SW 1271 (cell line): Measurements from ENCODE around the gene TREML4.

Experiments
- DNase-seq, 2 experiments: peaks; one replicate each; lab custom pipeline; 2025; lab: John Stamatoyannopoulos, UW

TREML4 gene

GRCh38 chr6:41252401-41253169 is 24.4 kb downstream of the TREML4 start:
- DNase-seq = no peak

DNA sequence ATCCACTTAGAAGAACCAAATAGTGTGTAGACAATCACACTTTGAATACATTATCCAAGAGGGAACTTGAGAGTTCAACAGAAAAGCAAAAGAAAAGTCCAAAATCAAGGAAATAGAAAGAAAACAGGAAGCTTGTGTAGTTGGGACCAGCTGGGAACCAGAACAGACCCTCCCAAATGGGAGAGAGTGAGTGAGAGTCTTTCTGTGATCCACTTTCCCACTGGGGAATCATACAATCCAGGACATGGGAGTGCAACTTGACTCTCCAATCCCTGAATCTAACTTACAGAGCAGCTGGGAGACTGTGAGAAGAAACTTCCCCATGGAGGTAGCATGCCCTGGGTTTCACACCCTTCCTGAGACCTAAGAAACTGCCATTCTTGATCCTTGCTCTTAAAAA is 27.0 kb downstream of the TREML4 start:
- DNase-seq = no peak

DNA sequence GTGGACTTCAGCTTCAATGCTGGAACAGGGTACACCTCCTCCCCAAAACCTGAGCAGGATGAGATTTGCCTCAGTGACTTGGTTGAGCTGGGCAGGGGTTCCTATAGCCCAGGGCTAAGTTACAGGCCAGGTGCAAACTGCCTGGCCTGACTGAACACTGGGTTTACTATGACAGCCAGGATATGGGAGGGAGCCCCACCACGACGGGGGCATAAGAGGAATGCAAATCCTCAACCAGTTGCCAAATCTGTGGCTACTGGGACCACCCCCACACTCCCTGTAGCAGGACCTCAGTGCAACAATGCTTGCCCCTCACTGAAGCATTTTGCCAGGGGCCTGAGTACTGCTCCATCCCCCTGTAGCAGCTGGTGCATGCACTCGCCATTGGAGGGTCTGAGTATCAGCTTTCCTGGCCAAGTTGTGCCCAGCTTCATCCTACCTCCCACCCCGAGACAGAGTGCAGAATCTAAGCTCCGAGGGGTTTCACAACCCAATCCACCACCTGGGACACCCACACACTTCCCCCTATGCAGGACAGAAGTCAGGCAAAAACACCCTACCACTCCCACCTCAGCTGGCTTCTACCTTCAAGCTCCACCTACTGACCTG is 27.6 kb downstream of the TREML4 start:
- DNase-seq = no peak

GRCh38 chr6:41256383-41256782 is 28.2 kb downstream of the TREML4 start:
- no peak for DNase-seq

DNA sequence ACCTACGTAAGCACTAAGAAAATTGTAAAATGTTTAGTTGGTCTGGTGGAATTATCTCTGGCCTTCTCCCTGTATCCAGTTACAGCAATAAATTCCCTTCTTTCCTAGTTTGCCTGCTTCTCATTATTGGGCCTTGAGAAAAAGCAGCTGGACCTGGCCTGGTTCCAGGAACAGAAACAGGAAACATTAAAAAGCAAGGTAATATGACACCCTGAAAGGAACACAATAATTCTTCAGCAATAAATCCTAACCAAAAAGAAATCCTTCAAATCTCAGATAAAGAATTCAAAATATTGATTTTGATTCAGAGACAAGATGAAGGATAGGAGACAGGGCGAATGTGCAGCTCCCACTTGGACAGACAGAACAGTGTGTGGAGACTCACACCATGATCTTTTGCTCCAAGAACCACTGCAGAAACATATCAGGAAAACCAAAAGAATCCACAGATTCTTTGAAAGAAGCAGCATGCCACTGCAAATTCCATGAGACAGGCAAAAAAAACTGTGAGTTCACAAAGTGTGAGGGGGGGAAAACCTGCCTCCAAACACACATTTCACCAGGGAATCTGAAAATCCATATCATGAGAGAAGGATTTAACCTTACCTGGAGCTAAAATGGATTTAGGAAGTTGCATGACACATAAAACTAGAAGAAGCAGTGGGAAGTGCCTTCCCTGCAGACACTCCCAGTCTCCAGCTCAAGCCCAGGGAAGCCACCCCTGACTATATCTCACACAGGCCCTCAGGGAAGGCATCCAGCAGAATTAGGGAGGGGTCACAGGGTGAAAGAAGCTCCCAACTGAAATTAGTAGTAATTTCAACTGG is 29.4 kb downstream of the TREML4 start:
- DNase-seq = no peak

GRCh38 chr6:41258196-41258493 is 30.0 kb downstream of the TREML4 start:
- no peak for DNase-seq

DNA sequence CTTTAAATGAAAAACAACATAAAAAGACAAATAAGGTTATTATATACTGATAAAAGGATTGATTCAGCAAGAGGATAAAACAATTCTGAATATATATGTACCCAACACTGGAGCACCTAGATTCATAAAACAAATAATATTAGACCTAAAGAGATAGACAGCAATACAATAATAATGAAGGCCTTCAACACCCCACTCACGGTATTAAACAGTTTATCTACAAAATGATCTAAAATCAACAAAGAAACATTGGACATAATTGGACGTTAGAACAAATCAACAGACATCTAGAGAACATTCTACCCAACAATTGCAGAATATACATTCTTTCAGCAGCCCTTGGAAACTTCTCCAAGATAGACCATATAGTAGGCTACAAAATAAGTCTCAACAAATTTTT is 34.3 kb downstream of the TREML4 start:
- no peak for DNase-seq

- DNase-seq = no peak
Observed at GRCh38 chr6:41263267-41263666, 35.1 kb downstream of the TREML4 start.

- DNase-seq = no peak
Observed at GRCh38 chr6:41266541-41266940, 38.4 kb downstream of the TREML4 start.

GRCh38 chr6:41268478-41268877 is 40.3 kb downstream of the TREML4 start:
- no peak for DNase-seq

GRCh38 chr6:41269166-41269565 is 41.0 kb downstream of the TREML4 start:
- no peak for DNase-seq

GRCh38 chr6:41269716-41270115 is 41.6 kb downstream of the TREML4 start:
- DNase-seq = no peak

GRCh38 chr6:41271901-41272395 is 43.8 kb downstream of the TREML4 start:
- DNase-seq = no peak

DNA sequence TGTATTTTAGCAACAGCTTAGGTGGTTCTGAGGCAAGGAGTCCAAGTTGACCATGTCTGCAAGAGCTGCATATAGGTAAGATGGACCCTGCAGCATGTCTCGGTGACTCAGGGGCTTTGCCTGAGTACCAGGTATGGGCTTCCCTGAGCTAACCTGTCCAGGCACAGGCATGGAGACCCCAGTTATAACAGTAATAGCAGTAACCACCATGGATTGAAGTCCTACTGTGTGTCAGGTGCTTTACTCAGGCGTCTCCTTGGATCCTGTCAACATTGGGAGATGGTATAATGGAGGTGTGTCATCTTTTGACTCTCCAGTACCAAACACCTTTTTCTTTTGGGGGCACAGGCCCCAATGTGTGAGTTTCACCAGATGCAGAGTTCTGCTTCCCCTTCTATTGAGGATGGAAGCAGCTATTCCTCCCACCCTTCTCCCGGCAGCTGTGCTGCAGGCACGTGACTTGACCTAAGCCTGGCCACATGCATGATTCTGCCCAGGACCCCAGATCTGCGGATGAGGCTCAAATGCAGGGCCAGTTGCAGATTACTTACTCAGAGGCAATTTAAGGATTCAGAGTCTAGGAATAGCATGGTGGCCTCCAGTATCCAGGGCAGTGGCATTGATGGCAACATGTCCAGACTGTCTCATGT is 44.6 kb downstream of the TREML4 start:
- DNase-seq = no peak

DNA sequence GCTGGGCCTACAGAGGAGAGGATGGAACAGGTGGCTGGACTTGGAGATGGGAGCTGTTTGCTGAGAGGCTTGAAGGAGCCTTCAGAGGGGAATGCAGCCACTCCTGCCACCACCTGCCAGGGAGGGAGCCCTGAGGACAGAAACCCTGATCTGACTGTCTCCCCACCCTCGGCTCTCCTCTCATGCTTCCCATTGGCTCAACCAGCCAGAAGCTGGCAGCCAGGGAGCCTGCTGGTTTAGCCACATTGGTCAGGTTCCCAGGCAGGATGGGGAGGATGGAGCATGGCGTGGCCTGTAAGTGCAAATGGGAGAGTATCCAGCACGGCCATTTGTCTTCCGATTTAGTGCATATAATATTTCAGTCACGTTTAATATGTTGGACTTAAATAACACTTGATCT is 45.6 kb downstream of the TREML4 start:
- no peak for DNase-seq

GRCh38 chr6:41274256-41274655 is 46.1 kb downstream of the TREML4 start:
- DNase-seq = no peak

DNA sequence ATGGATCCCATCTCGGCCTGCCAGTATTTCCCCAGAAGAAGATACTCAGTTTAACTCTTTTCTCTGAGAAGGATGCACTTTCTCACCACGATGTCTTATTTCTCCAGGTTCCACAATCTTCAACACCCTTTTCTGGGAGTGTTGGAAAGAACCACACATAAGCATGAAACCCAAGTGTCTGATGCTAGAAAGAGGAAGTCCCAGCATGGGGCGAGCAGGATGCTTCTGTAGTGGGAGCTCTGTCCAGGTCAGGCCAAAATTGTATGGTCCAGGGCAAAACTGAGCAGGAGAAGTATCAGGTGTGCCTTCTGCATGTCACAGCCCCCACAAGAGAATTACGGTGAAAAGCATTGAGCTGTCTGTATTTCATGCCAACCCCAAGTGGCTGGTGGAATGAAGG is 47.3 kb downstream of the TREML4 start:
- no peak for DNase-seq

GRCh38 chr6:41277605-41278004 is 49.5 kb downstream of the TREML4 start:
- DNase-seq = no peak

DNA sequence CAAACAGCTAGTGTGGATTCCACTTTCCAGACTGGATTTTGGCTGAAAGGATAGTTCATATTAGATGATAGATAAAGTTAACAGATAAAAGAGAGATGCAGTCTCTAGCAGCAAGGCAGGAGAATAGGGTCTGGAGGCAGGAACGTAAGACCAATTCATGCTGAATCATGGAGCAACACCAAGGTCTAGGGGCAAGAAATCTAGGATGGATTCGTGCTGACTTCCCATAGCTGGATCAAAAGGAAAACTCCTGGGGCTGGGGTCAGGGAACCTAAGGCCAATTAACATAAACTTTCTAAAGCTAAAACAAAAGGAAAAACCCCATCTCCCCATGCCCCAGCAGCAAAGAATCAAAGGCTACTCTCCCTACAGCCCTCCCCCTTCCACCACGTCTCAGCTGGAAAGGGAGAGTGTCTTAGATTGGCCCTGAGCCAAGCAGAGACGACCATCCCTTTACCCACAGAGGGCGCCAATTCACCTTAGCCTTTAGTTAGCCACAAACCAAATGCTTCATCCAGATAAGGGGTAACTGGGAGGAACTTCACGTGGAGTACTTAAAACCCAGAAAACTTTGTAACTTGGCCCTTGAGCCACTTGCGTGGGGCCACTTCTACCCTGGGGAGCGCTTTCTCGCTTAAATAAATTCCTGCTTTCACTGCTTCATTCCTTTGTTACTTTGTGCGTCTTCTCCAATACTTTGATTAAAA is 50.7 kb downstream of the TREML4 start:
- DNase-seq = peak in 1 of 2 experiments; percentile 59

DNA sequence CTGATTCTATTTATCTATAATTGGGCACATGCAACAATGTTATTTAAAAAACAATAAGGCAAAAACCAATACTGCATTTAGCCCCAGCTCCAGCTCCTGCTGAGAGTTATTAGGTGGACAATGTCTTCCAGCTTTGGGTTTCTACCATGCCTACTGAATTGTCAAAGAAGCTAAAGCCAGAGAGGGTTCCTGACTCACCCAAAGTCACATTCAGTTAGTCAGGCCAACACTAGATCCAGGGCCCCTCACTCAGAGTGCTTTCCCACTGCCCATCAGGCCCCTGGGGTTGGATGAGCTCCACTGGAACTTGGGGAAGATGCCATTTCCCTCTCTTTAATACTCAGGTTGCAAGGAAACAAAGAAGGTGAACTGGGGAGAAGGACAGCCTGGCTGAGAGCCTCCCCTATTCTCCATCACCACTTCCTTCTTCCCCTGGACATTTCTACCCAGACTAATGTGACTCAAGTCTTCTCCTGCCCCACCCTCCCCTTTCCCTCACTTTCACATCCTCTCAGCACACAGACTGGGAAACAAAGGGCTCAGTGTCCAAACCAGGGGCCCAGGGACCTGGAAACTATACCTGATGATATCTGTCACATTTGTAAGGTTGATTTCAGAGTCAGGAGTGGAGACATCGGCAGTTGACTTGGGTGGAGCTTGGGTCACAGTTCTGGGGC is 52.4 kb downstream of the TREML4 start:
- DNase-seq = no peak

DNA sequence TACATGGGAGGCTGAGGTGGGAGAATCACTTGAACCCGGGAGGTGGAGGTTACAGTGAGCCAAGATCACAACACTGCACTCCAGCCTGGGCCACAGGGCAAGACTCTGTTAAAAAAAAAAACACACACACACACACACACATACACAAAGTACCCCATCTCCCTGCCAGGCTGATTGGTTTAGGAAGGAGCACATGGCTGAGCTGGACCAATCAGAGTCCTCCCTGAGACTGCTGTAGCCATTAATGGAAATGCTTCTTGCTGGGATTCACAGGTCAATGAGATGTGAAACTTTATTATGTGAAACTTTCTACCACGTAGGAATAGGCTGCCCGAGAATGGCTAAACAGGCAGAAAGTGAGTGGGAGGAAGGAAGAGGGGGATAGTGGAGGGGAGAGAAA is 55.5 kb downstream of the TREML4 start:
- DNase-seq = no peak
